Upper lobe of right lung (tissue), 1 donor: Measurements from ENCODE around the gene SETD1A. TPM values are rescaled to one million over a fixed set of nuclear protein-coding genes. Genes with fewer than 3 reads are reported as not detected.

Source experiments
- ATAC-seq: fragments of 200-7000 bp; cut with Tn5 transposase; one replicate; pipeline ENCODE4 v1.9.1; 2020; ENCODE audit warnings: mild to moderate bottlenecking, moderate library complexity
- DNase-seq: peaks from one replicate; pipeline ENCODE4 v3.0.0-alpha.2; 2020
- H3K27ac ChIP-seq: fragments of 200-600 bp; one replicate; pipeline ENCODE4 v1.8.0; 2022
- H3K27me3 ChIP-seq: fragments of 200-600 bp; one replicate; pipeline ENCODE4 v1.8.0; 2022; ENCODE audit warnings: mild to moderate bottlenecking
- H3K36me3 ChIP-seq: fragments of 200-600 bp; one replicate; pipeline ENCODE4 v1.8.0; 2022
- H3K4me1 ChIP-seq: fragments of 200-600 bp; one replicate; pipeline ENCODE4 v1.8.0; 2022
- H3K4me3 ChIP-seq: fragments of 200-600 bp; one replicate; pipeline ENCODE4 v1.8.0; 2022; ENCODE audit warnings: mild to moderate bottlenecking
- H3K9me3 ChIP-seq: fragments of 200-600 bp; one replicate; pipeline ENCODE4 v1.8.0; 2022
- CTCF ChIP-seq: fragments of 200-600 bp; IDR thresholded peaks from one replicate; pipeline ENCODE4 v1.8.0; 2022; ENCODE audit warnings: antibody characterized with exemption
- intact Hi-C: fragments of 100-400 bp; cut with DNase I; formaldehyde crosslinking; loops from one replicate; pipeline ENCODE4 v1.11.0; 2022
- total RNA-seq: library from RNA; stranded (reverse); fragmentation: NEBNext Ultra II Directional; extraction: Animal tissue kit (Norgen Biotek cat#: 25700); gene quantifications from one replicate; pipeline ENCODE4 v1.2.1, GENCODE V29; 2021
- donor health status: DM: no; HTN: yes; CAD: no; lungs with severe emphysema.

The SETD1A gene
- total RNA-seq, 1 donor from 2014 or later: 18.6 TPM

GRCh38 chr16:30949650-30950515 is 7.7 kb upstream of the SETD1A start:
- Histone ChIP-seq H3K36me3 (no peaks in the 10 kb centered on the region), H3K9me3 (no peaks in the 10 kb centered on the region), H3K4me3 (peak overlapping the region; percentile 81), H3K27ac (peak overlapping the region; percentile 85), H3K27me3 (no peaks in the 10 kb centered on the region), H3K4me1 (peaks cover 27% of the 10 kb centered on the region)
- ATAC-seq (peak; percentile 65), DNase-seq (peak; percentile 83)
- intact Hi-C loops: no loop called here
- peak; percentile 11 for TF ChIP-seq CTCF

GRCh38 chr16:30950516-30951065 is 7.0 kb upstream of the SETD1A start:
- DNase-seq (no peak), ATAC-seq (no peak)
- peaks cover 27% of the 10 kb centered on the region for H3K4me1 ChIP-seq
- peak overlapping the region; percentile 85 for H3K27ac ChIP-seq
- no peak for TF ChIP-seq CTCF
- H3K9me3 ChIP-seq: no peaks in the 10 kb centered on the region
- intact Hi-C loops: no loop called here
- H3K27me3 ChIP-seq: no peaks in the 10 kb centered on the region
- H3K4me3 ChIP-seq: peak overlapping the region; percentile 81
- no peaks in the 10 kb centered on the region for H3K36me3 ChIP-seq

- no peak for TF ChIP-seq CTCF
- intact Hi-C loops: no loop called here
- H3K27me3 ChIP-seq: no peaks in the 10 kb centered on the region
- H3K27ac ChIP-seq: no peak overlapping the region
- H3K4me3 ChIP-seq: no peak overlapping the region
- peaks cover 27% of the 10 kb centered on the region for H3K4me1 ChIP-seq
- DNase-seq (no peak), ATAC-seq (no peak)
- H3K36me3 ChIP-seq: no peaks in the 10 kb centered on the region
- H3K9me3 ChIP-seq: no peaks in the 10 kb centered on the region
Measured at GRCh38 chr16:30951193-30951592, 6.4 kb upstream of the SETD1A start.

GRCh38 chr16:30951750-30952149 is 5.8 kb upstream of the SETD1A start:
- intact Hi-C loops: no loop called here
- no peak for DNase-seq
- Histone ChIP-seq H3K4me3 (no peak overlapping the region), H3K27me3 (no peaks in the 10 kb centered on the region), H3K9me3 (no peaks in the 10 kb centered on the region), H3K36me3 (no peaks in the 10 kb centered on the region), H3K4me1 (peaks cover 27% of the 10 kb centered on the region), H3K27ac (no peak overlapping the region)
- ATAC-seq: no peak
- no peak for TF ChIP-seq CTCF

- no peaks in the 10 kb centered on the region for H3K9me3 ChIP-seq
- intact Hi-C loops: no loop called here
- no peaks in the 10 kb centered on the region for H3K36me3 ChIP-seq
- DNase-seq (no peak), ATAC-seq (no peak)
- H3K27me3 ChIP-seq: no peaks in the 10 kb centered on the region
- no peak for TF ChIP-seq CTCF
- no peak overlapping the region for H3K27ac ChIP-seq
- H3K4me3 ChIP-seq: no peak overlapping the region
- peaks cover 24% of the 10 kb centered on the region for H3K4me1 ChIP-seq
Measured at GRCh38 chr16:30953111-30953510, 4.4 kb upstream of the SETD1A start.
